Measurements from ENCODE around the gene REXO1. TPM values are rescaled to one million over a fixed set of nuclear protein-coding genes. Genes with fewer than 3 reads are reported as not detected.

REXO1 gene
- total and polyA plus RNA-seq, 9 of the 15 experiments (the other 6 are each of a cell fraction or from before 2014, with no cell fraction given), result 0.04 to 63.3 (median 15.8) TPM

DNA sequence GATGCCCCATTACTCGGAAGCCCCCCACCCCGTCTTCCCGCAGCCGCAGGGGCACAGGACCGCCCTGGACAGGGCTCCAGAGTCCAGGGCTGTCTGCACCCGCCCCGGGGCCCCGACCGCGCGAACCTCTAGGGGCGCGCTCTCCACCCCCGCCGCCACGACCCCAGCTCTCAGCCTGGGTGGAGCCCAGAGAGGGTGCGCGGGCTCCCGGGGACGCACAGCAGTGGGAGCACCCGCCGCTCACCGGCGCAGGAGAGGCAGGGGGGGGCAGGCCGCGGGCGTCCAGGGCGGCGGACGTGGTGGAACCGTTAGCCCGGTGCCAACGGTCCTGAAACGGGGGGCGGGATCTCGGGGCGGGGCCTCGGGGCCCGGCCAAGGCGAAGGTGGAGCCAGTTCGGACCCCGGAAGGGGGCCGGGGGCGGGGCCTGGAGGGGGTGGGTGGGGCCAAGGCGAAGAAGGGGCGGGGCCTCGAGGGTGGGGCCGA is 36.3 kb downstream of the REXO1 start, which contains the start of gene ATP8B3 (continued):
- TF ChIP-seq ZFP36 (IDR thresholded peaks at IDR 0.05; ENCODE audit: low read depth, low read length, partially characterized antibody) (peak; percentile 96), SMARCE1 (IDR thresholded peaks at IDR 0.05) (no peak), POLR2AphosphoS2 (IDR thresholded peaks at IDR 0.05; ENCODE audit: low read length) (no peak), E2F1 (CRISPR knock-in tag; IDR thresholded peaks at IDR 0.05) (no peak), ARID3B (CRISPR knock-in tag; IDR thresholded peaks at IDR 0.05; ENCODE audit: borderline replicate concordance) (no peak), ZSCAN32 (CRISPR knock-in tag; IDR thresholded peaks at IDR 0.05) (no peak), FUS (optimal IDR thresholded peaks at IDR 0.05; ENCODE audit: low read depth, low read length) (no peak), KLF1 (tag; IDR thresholded peaks at IDR 0.05) (no peak), SRSF9 (IDR thresholded peaks at IDR 0.05; ENCODE audit: borderline replicate concordance, low read depth, low read length) (no peak), ZNF197 (CRISPR knock-in tag; IDR thresholded peaks at IDR 0.05; ENCODE audit: low read depth) (no peak), CTBP1 (IDR thresholded peaks at IDR 0.05; ENCODE audit: borderline replicate concordance) (no peak), ZBTB49 (CRISPR knock-in tag; IDR thresholded peaks at IDR 0.05; ENCODE audit: borderline replicate concordance) (no peak), ZNF212 (CRISPR knock-in tag; IDR thresholded peaks at IDR 0.05) (no peak)
- TF ChIP-seq, protein P1, sequence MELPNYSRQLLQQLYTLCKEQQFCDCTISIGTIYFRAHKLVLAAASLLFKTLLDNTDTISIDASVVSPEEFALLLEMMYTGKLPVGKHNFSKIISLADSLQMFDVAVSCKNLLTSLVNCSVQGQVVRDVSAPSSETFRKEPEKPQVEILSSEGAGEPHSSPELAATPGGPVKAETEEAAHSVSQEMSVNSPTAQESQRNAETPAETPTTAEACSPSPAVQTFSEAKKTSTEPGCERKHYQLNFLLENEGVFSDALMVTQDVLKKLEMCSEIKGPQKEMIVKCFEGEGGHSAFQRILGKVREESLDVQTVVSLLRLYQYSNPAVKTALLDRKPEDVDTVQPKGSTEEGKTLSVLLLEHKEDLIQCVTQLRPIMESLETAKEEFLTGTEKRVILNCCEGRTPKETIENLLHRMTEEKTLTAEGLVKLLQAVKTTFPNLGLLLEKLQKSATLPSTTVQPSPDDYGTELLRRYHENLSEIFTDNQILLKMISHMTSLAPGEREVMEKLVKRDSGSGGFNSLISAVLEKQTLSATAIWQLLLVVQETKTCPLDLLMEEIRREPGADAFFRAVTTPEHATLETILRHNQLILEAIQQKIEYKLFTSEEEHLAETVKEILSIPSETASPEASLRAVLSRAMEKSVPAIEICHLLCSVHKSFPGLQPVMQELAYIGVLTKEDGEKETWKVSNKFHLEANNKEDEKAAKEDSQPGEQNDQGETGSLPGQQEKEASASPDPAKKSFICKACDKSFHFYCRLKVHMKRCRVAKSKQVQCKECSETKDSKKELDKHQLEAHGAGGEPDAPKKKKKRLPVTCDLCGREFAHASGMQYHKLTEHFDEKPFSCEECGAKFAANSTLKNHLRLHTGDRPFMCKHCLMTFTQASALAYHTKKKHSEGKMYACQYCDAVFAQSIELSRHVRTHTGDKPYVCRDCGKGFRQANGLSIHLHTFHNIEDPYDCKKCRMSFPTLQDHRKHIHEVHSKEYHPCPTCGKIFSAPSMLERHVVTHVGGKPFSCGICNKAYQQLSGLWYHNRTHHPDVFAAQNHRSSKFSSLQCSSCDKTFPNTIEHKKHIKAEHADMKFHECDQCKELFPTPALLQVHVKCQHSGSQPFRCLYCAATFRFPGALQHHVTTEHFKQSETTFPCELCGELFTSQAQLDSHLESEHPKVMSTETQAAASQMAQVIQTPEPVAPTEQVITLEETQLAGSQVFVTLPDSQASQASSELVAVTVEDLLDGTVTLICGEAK (IDR thresholded peaks at IDR 0.05), result no peak
- TF ChIP-seq, protein P1 (CRISPR knock-in tag; IDR thresholded peaks at IDR 0.05), result no peak

Measured in K562 (cell line).